ENCODE results near the gene PPP1R7. TPM values are rescaled to one million over a fixed set of nuclear protein-coding genes. Genes with fewer than 3 reads are reported as not detected.

The PPP1R7 gene
- total and polyA plus RNA-seq, 9 of the 15 experiments (the other 6 are each of a cell fraction or from before 2014, with no cell fraction given) = 37.5 to 75.0 (median 50.5) TPM

DNA sequence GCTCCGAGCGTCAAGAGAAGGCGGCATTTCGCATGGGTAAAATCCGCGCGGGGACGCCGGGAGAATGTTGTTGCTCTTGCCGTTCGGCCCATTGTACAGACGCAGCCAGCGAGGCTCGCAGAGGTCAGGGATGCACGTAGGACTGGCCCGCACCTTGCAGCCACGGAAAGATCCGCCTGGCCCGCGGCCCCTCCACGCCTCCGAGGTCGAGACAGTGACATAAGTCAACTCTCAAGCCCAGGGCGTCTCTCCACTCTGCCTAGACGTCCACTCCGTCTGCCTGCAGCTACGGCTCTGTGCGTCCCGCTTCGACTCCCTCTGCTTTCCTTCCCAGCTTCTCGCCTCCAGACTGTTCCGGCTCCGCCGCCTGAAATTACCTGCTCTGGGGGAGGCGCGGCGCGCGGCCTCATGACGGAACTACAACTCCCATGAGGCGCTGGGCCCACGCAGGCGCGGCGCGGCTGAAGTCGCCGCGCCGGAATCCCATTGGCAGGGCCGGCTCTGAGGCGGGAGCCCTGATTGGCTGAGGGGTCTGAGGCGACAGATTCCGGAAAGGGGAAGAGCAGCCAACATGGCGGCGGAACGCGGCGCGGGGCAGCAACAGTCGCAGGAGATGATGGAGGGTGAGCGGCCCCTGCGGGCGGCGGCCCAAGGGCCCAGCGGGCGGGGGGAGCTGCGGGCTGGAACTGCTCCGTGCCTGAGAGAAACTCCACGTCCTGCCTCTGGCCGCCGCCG is at the start of gene PPP1R7 (continued):
- TF ChIP-seq, protein P1, sequence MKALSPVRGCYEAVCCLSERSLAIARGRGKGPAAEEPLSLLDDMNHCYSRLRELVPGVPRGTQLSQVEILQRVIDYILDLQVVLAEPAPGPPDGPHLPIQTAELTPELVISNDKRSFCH (CRISPR knock-in tag; IDR thresholded peaks at IDR 0.05) = no peak
- TF ChIP-seq, protein P1 (tag; IDR thresholded peaks at IDR 0.05) = 0 out of 2 replicates have a peak, but pooled peaks have one; percentile 29
- TF ChIP-seq ESRRA (IDR thresholded peaks at IDR 0.05; ENCODE audit: borderline replicate concordance, low read depth) (peak; percentile 99), SPI1 (IDR thresholded peaks at IDR 0.05; ENCODE audit: borderline replicate concordance, low read depth, low read length) (peak; percentile 84), CREB1 (IDR thresholded peaks at IDR 0.05) (peak; percentile 81), CREB1 (CRISPR knock-in tag; IDR thresholded peaks at IDR 0.05) (peak; percentile 81), HCFC1 (IDR thresholded peaks at IDR 0.05; ENCODE audit: low read depth, low read length) (peak; percentile 95), SMARCA5 (IDR thresholded peaks at IDR 0.05) (peak; percentile 94), KLF1 (tag; IDR thresholded peaks at IDR 0.05) (no peak), MYC (IDR thresholded peaks at IDR 0.05; ENCODE audit: low read depth, low read length) (peak; percentile 41; the same call in 1 of the 2 replicates), MYC (CRISPR knock-in tag; IDR thresholded peaks at IDR 0.05; ENCODE audit: borderline replicate concordance, low read depth) (0 out of 2 replicates have a peak, but pooled peaks have one; percentile 30), KDM4B (IDR thresholded peaks at IDR 0.05; ENCODE audit: borderline replicate concordance in 2 of 2, low read depth in 1 of 2) (0 out of 4 replicates have a peak, but pooled peaks of 1 of the 2 experiments have one; percentile 40), BACH1 (tag; IDR thresholded peaks at IDR 0.05) (no peak), RBFOX2 (IDR thresholded peaks at IDR 0.05; ENCODE audit: low read depth, low read length) (peak; percentile 84), ZBTB40 (IDR thresholded peaks at IDR 0.05) (peak; percentile 54; the same call in 1 of the 2 replicates), ZBTB40 (CRISPR knock-in tag; IDR thresholded peaks at IDR 0.05) (no peak)
- TF ChIP-seq, protein P2, sequence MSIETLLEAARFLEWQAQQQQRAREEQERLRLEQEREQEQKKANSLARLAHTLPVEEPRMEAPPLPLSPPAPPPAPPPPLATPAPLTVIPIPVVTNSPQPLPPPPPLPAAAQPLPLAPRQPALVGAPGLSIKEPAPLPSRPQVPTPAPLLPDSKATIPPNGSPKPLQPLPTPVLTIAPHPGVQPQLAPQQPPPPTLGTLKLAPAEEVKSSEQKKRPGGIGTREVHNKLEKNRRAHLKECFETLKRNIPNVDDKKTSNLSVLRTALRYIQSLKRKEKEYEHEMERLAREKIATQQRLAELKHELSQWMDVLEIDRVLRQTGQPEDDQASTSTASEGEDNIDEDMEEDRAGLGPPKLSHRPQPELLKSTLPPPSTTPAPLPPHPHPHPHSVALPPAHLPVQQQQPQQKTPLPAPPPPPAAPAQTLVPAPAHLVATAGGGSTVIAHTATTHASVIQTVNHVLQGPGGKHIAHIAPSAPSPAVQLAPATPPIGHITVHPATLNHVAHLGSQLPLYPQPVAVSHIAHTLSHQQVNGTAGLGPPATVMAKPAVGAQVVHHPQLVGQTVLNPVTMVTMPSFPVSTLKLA (conservative IDR thresholded peaks at IDR 0.05) = peak; percentile 62 to 74

All from K562 (cell line).